ENCODE results near the gene ENOX1.

- TF ChIP-seq POLR2A (IDR thresholded peaks at IDR 0.05), result no peak
- TF ChIP-seq CTCF (IDR thresholded peaks at IDR 0.05), result no peak
Measured at GRCh38 chr13:43407023-43407581, 379.7 kb downstream of the ENOX1 start.
